UCSD-AML1 (cell line): ENCODE data around the gene P2RY6.
A peak's percentile ranks its signal among the peaks of the same experiment; 100 is the strongest.
"Not testable (repeated sequence)": the region's sequence is repeated elsewhere in the genome, so short reads cannot be mapped to it uniquely, and the experiment has no call there.

Experiments used
- DNase-seq: peaks from one replicate; lab custom pipeline; 2025; ENCODE audit not compliant: unreplicated experiment; lab: John Stamatoyannopoulos, UW

Gene P2RY6, protein sequence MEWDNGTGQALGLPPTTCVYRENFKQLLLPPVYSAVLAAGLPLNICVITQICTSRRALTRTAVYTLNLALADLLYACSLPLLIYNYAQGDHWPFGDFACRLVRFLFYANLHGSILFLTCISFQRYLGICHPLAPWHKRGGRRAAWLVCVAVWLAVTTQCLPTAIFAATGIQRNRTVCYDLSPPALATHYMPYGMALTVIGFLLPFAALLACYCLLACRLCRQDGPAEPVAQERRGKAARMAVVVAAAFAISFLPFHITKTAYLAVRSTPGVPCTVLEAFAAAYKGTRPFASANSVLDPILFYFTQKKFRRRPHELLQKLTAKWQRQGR

DNA sequence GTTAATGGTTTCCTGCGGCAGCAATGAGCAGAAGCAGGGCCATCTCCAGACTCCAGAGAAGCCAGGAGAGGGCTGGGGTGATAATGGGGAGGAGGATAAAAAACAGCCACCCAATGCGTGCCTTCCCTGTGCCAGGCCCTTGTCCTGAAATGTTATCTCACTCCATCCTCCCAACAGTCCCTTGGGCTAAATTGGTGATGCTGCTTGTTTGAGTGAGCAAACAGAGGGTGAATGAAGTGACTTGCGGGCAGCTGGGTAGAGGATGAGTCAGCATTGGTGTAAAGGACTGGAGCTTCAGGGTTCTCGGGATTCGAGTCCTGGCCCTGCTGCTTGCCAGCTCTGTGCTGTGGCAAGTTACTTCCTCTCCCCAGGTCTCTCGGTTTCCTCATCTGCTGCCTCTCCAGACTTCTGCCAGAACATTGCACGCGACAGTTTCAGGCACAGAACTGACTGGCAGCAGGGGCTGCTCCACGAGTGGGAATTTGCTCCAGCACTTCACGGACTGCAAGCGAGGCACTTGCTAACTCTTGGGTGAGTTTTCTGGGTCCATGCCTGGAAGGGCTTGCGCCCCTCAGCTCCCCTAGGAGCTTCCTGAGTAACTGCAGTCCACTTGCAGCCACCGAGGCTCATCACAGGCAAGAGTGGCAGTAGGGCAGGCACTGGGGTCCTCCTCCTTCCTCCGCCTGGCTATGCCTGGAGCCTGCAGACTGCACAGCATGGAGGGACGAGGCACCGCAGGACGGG, at the start of gene P2RY6:
Gene P2RY6, plus strand, starts transcription at position 403 of the 744 bp plus-strand sequence. CDS start 24,181 bp downstream, outside the sequence.
- DNase-seq: peak; percentile 75

DNA sequence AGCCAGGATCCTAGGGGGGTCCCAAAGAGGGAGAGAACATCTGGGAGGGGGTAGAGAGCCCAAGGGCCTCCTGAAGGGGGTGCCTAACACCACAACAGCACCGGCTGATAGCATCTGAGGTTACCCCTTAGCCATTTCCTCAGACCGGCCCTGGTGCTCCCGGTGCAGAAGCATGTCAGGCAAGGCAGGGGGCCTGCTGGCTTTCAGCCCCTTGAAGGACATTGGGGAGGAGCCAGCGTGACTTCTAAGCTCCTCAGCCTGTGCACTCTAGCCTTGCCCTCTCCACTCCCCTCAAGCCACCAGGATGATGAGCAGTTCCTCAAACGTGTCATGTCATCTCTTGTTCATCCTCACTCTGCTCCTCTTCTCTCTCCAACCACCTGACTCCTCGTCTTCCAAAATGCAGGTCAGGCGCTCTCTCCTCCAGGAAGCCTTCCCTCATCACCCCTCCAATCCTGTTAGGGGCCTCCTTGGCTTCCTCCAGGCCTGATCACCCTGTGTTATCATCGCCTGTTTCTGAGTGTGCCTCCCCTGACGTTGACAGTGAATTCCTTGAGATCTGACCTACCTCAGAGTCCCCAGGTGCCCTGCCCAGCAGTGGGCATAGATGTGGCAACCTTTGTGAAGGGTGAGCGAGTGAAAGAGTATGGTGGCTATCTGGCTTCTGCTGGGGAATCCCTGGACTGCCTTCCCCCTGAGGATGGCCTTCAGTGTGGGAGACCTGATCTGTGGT, 48.0 kb upstream of the P2RY6 start:
- DNase-seq: peak; percentile 35

DNA sequence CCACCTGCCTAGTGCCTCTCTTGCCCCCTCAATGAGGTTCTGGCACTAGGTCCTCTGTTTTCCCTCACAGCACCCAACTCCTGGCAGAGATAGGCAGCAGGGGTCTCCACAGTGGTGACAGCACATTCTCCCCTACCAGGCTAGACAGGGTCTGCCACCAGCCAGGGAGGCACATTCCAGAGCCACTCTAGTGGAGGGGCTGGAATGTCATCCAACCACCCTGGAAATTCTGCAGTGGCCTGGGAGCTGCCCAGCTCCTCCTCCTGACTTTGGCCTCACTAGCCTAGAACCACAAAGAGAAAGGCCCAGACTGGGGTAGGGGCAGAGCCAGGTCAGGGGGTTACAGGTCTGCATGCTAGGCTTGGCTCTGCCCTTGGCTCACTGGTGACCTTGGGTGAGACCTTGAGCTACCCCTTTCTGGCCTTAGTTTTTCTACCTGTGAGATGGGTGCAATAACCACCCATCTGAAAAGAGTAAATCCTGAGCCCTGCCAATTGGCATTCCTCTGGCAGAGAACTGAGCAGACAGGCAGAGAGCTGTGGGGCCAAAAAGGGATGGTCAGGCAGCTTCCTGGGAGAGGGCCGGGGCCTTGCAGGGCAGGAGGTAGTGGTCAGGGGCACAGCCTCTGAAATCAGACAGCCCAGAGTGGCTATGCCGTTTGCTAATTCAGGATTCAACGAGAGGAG, 47.0 kb upstream of the P2RY6 start:
- no peak for DNase-seq

DNA sequence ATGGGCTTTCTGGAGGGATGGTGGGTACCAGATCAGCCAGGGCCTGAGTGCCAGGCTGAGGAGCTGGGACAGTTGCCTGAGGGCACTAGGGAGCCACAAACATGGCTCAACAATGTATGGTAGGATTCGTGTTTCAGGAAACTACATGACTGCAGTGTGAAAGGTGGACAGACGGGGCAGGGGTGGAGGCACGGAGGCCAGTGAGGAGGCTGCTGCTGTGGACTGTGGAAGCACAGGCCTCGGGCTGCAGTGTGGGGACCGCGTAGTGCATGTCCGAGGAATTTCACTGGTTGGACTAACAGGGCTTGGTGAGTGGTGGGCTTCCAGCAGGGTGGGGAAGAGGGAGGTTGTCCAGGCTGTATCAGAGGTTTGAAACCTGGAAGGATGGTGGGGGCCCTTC, 46.3 kb upstream of the P2RY6 start:
- DNase-seq: no peak

DNA sequence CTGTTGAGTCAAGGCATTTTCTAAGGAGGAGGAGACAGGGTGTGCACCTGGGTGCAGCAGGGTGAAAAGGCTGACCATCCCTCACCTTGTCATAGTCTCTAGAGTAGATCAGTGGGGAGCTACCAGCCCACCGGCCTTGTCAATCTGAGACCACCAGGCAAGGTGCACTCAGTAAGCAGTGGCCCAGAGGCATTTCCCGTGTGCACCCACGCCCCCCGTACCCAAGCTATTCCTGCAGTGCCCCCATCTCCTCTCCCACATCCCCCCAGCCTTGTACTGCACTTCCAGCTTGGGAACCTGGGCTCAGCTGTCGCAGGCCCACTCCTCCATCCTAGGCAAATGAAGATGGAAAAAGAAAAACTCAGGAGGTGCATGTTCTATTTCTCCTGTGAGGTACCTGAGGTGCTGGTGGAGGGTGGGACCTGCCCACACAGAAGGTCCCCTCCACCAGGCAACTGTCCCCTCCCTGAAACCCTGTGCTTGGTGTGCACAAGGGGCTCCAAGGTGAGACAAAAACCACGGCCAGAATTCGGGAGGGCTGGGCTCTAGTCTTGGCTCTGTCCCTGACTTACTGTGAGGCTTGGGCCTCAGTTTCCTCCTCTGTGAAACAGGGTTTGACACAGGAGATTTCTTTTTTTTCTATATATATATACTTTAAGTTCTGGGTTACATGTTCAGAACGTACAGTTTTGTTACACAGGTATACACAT, 45.7 kb upstream of the P2RY6 start:
- no peak for DNase-seq

DNA sequence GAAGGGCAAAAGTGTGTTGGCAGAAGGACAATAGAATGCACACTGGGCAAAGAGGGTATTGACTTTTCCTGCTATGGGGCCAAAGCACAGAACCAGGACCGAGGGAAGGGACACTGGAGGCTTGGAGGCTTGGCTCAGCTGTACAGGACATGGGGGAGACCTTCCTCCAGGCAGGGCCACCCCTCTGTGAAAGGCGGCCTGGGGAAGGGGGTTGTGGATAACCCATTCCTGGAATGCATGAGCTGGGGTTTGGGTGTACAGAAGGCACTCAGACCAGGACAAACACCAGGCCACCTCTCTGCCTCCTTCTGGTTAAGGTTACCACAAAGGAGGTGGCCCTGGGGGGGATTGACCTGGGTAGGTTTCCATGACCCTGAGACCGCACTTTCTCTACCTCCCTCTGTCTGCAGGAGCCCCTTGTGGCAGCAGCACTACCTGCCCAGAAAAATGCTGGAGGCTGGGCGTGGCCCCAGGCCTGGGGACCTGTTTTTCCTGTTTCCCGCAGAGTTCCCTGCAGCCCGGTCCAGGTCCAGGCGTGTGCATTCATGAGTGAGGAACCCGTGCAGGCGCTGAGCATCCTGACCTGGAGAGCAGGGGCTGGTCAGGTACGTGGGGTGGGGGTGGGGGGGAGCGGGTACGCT, 44.4 kb upstream of the P2RY6 start:
- DNase-seq: no peak

DNA sequence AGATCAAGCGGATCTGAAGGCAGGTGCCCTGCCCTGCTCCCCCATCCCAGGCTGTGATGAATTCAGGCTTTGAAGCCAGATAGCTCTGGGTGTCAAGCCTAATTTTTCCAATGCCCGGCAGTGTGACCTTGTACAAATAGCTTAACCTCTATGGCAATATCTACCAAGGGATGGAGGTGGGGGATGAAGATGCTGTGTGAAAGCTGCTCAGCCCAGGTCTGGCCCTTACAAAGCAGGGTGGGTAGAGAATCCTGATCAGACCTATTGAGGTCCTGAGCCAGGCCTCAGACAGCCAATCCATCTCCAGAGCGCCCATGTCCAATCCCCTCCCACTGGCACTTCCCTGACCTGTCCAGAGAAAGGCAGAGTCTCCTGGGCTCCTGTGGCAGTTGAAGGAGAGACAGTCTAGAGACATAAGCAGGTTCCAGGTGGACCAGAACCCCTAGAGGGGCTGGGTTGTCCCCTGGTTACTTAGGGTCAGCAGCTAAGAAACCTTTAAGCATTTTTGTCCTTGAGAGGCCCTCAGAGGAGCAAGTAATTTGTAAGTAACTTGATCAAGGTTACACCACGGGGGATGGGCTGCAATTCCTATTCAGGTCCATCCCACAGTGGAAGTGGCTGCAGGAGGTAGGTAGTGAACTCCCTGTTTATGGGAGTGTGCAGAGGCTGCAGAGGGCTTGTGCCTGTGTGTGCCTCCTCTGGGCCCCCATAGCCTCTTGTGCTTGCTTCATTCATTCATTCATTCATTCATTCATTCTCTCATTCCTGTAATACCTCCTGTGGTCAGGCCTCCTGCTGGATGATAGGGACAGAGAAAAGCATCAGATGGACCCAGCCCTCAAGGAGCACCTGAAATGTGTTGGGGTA, 43.6 kb upstream of the P2RY6 start:
- DNase-seq: no peak

DNA sequence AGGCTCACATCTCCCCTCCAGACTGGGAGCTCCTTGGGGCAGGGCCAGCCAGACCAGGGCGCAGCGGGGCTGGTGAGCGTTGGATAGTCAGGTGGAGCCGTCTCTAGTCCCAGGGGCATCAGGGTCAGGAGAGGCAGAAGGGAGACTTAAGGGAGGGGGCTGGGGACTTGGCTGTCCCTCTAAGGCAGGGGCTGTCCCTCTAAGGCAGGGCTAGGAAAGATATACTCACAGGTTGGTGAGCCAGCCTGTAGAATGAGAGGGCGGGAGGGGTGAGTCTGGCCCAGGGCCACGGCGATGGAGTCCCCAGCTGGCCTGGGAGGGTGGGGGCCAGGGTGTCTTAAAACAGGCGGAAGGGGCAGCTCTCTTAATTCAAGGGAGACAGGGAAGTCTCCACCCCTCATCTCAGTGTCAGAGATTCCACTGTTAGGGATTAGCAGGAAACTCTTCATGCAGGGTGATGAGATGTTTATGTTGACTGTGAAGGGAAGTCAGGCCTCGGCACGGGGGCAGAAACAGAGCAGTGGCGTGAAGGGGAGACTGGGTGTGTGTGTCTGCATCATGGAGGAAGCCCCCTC, 42.7 kb upstream of the P2RY6 start:
- no peak for DNase-seq

DNA sequence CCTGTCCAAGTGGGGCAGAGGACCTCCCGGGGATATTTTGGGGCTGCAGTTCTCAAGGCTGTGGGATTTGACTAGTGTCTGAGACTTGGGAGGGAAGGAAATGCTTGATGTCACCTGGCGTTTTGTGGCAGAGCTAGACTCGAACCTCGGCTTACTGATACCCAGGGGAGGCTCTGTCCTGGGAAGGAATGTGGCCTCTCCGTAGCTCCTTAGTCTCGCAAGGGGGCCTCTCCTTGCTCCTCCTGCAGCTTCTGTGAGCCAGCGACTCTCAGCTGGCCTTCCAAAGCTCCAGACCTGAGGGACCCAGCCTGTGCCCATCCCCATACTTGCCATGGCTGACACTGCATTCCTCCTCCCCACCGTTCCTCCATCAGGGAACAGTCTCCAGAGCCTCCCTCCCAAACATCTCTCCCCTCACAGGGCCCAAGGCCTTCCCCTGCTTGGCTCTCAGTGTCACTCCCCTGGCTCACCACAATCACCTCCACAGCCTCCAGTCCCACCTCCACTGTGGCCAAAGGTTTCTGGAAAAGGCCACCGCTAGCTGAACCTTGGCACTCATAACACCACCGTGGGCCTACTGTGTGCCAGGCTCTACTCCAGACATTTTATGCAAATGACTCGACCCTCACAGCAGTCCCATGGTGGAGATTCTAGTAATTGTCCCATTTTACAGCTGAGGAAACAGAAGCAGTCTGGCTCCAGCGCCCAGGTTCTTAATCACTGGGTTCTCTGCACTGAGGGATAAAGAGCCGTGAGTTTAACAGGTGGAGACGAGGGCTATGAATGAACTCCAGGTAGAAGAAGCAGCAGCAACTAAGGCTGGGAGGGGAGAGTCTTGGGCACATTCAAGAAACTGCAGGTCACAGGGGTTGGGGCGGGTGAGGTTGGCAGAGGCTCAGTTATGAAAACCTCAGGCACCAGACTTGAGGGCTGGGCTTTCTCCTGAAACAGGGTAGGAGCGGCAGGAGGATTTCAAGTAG, 42.0 kb upstream of the P2RY6 start:
- DNase-seq: no peak

DNA sequence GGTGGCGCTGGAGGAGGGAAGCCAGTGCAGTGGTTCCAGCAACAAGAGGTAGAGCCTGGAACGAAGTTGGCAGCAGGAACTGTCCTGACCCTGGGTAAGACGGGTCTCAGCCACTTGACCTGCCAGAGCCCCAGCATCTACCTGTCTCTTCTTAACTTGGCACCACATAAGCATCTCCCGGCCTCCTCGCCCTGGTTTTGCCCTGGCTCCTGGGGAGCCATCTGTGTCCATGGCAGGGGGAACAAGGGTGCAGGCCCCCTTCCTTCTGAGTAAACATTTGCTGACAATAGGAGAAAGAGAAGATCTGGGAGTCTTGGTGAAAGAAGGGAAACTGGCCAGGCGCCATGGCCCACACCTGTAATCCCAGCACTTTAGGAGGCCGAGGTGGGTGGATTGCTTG, 41.2 kb upstream of the P2RY6 start:
- no peak for DNase-seq

DNA sequence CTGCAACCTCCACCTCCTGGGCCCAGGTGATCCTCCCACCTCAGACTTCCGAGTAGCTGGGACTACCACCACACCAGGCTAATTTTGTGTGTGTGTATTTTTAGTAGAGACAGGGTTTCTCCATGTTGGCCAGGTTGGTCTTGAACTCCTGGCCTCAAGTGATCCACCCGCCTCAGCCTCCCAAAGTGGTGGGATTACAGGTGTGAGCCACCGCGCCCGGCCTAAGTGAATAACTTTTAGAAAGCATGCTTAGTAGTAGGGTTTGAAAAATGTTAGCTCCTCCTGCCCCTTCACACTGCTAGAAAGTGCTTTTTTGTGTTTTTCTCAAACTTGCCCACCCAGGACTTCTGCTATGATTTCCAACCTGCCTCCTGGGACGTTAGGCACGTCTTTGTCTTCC, 39.7 kb upstream of the P2RY6 start:
- not testable (repeated sequence) for DNase-seq

DNA sequence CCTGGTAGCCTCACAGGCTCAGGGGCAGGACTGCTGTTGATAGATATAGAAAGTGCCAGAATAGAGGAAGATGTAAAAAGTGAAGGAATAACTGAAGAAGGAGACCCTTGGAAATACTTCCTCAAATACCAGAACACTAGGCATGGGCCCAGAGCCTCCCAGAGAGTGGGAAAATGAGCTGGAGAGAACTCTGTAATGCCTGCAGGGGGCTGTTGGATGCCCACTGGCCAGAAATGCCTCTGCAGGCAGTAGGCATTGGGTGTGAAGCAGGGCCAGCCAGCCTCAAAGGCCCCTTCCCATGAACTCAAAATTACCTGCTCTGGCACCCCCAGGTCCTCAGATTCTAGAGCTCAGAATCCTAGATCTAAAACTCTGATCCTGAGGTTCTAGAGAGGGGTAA, 38.9 kb upstream of the P2RY6 start:
- DNase-seq: no peak

DNA sequence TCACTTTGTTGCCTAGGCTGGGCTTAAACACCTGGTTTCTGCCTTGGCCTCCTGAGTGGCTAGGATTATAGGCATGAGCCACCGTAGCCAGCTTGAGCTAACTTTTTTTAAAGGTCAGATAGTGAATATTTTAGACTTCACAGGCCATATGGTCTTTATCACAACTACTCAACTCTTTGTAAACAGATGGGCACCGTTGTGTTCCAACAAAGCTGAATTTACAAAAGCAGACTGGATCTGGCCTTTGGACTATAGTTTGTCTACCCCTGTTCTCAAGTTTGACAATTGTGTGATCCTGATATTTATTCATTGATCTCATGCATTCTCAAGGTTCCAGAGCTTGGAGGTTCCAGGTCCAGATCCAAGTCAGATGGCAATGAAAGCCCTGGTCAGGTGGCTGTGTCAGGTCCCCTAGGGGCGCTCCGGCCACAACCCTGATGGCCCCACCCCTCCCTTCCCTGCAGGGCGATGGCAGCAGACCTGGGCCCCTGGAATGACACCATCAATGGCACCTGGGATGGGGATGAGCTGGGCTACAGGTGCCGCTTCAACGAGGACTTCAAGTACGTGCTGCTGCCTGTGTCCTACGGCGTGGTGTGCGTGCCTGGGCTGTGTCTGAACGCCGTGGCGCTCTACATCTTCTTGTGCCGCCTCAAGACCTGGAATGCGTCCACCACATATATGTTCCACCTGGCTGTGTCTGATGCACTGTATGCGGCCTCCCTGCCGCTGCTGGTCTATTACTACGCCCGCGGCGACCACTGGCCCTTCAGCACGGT, 38.3 kb upstream of the P2RY6 start:
- DNase-seq: no peak

DNA sequence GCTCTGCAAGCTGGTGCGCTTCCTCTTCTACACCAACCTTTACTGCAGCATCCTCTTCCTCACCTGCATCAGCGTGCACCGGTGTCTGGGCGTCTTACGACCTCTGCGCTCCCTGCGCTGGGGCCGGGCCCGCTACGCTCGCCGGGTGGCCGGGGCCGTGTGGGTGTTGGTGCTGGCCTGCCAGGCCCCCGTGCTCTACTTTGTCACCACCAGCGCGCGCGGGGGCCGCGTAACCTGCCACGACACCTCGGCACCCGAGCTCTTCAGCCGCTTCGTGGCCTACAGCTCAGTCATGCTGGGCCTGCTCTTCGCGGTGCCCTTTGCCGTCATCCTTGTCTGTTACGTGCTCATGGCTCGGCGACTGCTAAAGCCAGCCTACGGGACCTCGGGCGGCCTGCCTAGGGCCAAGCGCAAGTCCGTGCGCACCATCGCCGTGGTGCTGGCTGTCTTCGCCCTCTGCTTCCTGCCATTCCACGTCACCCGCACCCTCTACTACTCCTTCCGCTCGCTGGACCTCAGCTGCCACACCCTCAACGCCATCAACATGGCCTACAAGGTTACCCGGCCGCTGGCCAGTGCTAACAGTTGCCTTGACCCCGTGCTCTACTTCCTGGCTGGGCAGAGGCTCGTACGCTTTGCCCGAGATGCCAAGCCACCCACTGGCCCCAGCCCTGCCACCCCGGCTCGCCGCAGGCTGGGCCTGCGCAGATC, 37.5 kb upstream of the P2RY6 start:
- DNase-seq: no peak

DNA sequence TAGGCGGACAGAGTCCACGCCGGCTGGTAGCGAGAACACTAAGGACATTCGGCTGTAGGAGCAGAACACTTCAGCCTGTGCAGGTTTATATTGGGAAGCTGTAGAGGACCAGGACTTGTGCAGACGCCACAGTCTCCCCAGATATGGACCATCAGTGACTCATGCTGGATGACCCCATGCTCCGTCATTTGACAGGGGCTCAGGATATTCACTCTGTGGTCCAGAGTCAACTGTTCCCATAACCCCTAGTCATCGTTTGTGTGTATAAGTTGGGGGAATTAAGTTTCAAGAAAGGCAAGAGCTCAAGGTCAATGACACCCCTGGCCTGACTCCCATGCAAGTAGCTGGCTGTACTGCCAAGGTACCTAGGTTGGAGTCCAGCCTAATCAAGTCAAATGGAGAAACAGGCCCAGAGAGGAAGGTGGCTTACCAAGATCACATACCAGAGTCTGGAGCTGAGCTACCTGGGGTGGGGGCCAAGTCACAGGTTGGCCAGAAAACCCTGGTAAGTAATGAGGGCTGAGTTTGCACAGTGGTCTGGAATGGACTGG, 36.8 kb upstream of the P2RY6 start:
- no peak for DNase-seq

DNA sequence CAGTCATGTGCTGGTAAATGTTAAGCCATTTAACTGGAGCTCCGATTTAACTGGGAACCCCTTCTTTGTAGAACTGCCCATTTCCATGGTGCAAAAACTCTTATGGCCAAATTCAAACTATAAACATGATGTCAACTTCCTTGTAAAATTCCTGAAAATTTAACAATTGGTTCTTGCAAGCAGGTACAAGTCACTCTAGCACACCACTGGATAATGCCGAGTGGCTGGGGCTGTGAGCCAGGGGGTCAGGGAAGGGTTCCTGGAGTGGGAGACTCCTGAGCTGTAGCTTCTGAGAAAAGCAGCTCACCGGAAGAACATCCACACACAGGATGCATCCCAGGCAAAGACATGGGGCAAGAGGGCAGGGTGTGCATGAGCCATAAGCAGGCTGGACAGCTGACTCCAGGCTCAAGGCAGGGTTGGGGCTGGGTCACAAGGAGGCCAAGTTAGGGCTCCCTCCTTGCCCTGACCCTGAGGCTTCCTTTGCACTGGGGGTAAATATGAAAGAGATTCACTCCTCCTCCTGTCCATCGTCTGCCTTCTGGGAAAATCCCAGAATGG, 35.9 kb upstream of the P2RY6 start:
- no peak for DNase-seq
